ENCODE results near the gene SGK2. TPM values are rescaled to one million over a fixed set of nuclear protein-coding genes. Genes with fewer than 3 reads are reported as not detected.
A peak's percentile ranks its signal among the peaks of the same experiment; 100 is the strongest.

The SGK2 gene
- total and polyA plus RNA-seq, 2 of the 13 experiments (the other 11 are each of a cell fraction or from before 2014, with no cell fraction given): 6.2 to 29.4 TPM

GRCh38 chr20:43514648-43514999, 44.2 kb upstream of the SGK2 start (continued):
- TF ChIP-seq MAZ (IDR thresholded peaks at IDR 0.05; ENCODE audit: borderline replicate concordance, low read depth, low read length): no peak
- TF ChIP-seq MAZ (CRISPR knock-in tag; IDR thresholded peaks at IDR 0.05; ENCODE audit: low read depth): 0 out of 2 replicates have a peak, but pooled peaks have one; percentile 12
- TF ChIP-seq, protein P1, sequence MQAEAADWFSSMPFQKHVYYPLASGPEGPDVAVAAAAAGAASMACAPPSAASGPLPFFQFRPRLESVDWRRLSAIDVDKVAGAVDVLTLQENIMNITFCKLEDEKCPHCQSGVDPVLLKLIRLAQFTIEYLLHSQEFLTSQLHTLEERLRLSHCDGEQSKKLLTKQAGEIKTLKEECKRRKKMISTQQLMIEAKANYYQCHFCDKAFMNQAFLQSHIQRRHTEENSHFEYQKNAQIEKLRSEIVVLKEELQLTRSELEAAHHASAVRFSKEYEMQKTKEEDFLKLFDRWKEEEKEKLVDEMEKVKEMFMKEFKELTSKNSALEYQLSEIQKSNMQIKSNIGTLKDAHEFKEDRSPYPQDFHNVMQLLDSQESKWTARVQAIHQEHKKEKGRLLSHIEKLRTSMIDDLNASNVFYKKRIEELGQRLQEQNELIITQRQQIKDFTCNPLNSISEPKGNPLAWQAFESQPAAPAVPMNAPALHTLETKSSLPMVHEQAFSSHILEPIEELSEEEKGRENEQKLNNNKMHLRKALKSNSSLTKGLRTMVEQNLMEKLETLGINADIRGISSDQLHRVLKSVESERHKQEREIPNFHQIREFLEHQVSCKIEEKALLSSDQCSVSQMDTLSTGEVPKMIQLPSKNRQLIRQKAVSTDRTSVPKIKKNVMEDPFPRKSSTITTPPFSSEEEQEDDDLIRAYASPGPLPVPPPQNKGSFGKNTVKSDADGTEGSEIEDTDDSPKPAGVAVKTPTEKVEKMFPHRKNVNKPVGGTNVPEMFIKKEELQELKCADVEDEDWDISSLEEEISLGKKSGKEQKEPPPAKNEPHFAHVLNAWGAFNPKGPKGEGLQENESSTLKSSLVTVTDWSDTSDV (CRISPR knock-in tag; IDR thresholded peaks at IDR 0.05): peak; percentile 89; the same call in 1 of the 2 replicates
- no peak for TF ChIP-seq ZNF180 (CRISPR knock-in tag; IDR thresholded peaks at IDR 0.05; ENCODE audit: borderline replicate concordance, low read depth)
- 0 out of 2 replicates have a peak, but pooled peaks have one; percentile 0 for TF ChIP-seq ZBTB7B (CRISPR knock-in tag; IDR thresholded peaks at IDR 0.05)
- peak; percentile 6; the same call in 1 of the 2 replicates for TF ChIP-seq MEIS1 (CRISPR knock-in tag; IDR thresholded peaks at IDR 0.05; ENCODE audit: borderline replicate concordance)
- TF ChIP-seq EED (CRISPR knock-in tag; IDR thresholded peaks at IDR 0.05): peak; percentile 87
- no peak; the same call in 1 of the 2 replicates for TF ChIP-seq TARDBP (CRISPR knock-in tag; IDR thresholded peaks at IDR 0.05)
- 0 out of 2 replicates have a peak, but pooled peaks have one; percentile 53 for TF ChIP-seq ZNF703 (CRISPR knock-in tag; IDR thresholded peaks at IDR 0.05; ENCODE audit: borderline replicate concordance)
- no peak for TF ChIP-seq ASH2L (IDR thresholded peaks at IDR 0.05; ENCODE audit: insufficient read length, low read depth, low read length)
- TF ChIP-seq, protein P2, sequence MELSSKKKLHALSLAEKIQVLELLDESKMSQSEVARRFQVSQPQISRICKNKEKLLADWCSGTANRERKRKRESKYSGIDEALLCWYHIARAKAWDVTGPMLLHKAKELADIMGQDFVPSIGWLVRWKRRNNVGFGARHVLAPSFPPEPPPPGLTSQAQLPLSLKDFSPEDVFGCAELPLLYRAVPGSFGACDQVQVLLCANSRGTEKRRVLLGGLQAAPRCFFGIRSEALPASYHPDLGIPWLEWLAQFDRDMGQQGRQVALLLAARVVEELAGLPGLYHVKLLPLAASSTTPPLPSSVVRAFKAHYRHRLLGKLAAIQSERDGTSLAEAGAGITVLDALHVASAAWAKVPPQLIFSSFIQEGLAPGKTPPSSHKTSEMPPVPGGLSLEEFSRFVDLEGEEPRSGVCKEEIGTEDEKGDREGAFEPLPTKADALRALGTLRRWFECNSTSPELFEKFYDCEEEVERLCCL (CRISPR knock-in tag; IDR thresholded peaks at IDR 0.05; ENCODE audit: borderline replicate concordance): peak; percentile 15; the same call in 1 of the 2 replicates
- peak; percentile 13; the same call in 1 of the 2 replicates for TF ChIP-seq JUN (CRISPR knock-in tag; IDR thresholded peaks at IDR 0.05)
- TF ChIP-seq ARHGAP35 (CRISPR knock-in tag; IDR thresholded peaks at IDR 0.05; ENCODE audit: borderline replicate concordance): peak; percentile 70; the same call in 1 of the 2 replicates
- TF ChIP-seq AKAP8 (CRISPR knock-in tag; IDR thresholded peaks at IDR 0.05): peak; percentile 49; the same call in 1 of the 2 replicates
- TF ChIP-seq ZNF589 (CRISPR knock-in tag; conservative IDR thresholded peaks at IDR 0.05): no peak
- no peak for TF ChIP-seq ZNF101 (CRISPR knock-in tag; IDR thresholded peaks at IDR 0.05; ENCODE audit: borderline replicate concordance, low read depth)
- TF ChIP-seq, protein P3, sequence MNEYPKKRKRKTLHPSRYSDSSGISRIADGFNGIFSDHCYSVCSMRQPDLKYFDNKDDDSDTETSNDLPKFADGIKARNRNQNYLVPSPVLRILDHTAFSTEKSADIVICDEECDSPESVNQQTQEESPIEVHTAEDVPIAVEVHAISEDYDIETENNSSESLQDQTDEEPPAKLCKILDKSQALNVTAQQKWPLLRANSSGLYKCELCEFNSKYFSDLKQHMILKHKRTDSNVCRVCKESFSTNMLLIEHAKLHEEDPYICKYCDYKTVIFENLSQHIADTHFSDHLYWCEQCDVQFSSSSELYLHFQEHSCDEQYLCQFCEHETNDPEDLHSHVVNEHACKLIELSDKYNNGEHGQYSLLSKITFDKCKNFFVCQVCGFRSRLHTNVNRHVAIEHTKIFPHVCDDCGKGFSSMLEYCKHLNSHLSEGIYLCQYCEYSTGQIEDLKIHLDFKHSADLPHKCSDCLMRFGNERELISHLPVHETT (CRISPR knock-in tag; conservative IDR thresholded peaks at IDR 0.05): 0 out of 2 replicates have a peak, but pooled peaks have one; percentile 50
- 0 out of 2 replicates have a peak, but pooled peaks have one; percentile 70 for TF ChIP-seq ZNF224 (CRISPR knock-in tag; IDR thresholded peaks at IDR 0.05)
- TF ChIP-seq, protein P4, sequence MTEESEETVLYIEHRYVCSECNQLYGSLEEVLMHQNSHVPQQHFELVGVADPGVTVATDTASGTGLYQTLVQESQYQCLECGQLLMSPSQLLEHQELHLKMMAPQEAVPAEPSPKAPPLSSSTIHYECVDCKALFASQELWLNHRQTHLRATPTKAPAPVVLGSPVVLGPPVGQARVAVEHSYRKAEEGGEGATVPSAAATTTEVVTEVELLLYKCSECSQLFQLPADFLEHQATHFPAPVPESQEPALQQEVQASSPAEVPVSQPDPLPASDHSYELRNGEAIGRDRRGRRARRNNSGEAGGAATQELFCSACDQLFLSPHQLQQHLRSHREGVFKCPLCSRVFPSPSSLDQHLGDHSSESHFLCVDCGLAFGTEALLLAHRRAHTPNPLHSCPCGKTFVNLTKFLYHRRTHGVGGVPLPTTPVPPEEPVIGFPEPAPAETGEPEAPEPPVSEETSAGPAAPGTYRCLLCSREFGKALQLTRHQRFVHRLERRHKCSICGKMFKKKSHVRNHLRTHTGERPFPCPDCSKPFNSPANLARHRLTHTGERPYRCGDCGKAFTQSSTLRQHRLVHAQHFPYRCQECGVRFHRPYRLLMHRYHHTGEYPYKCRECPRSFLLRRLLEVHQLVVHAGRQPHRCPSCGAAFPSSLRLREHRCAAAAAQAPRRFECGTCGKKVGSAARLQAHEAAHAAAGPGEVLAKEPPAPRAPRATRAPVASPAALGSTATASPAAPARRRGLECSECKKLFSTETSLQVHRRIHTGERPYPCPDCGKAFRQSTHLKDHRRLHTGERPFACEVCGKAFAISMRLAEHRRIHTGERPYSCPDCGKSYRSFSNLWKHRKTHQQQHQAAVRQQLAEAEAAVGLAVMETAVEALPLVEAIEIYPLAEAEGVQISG (CRISPR knock-in tag; IDR thresholded peaks at IDR 0.05): no peak
- TF ChIP-seq IRX3 (CRISPR knock-in tag; IDR thresholded peaks at IDR 0.05; ENCODE audit: borderline replicate concordance, low read depth): no peak

All from HepG2 (cell line).